Measurements from ENCODE around the gene UNC13B. TPM values are rescaled to one million over a fixed set of nuclear protein-coding genes. Genes with fewer than 3 reads are reported as not detected.

UNC13B gene
- total RNA-seq, 1 experiment from 2014 or later, result 48.2 TPM

DNA sequence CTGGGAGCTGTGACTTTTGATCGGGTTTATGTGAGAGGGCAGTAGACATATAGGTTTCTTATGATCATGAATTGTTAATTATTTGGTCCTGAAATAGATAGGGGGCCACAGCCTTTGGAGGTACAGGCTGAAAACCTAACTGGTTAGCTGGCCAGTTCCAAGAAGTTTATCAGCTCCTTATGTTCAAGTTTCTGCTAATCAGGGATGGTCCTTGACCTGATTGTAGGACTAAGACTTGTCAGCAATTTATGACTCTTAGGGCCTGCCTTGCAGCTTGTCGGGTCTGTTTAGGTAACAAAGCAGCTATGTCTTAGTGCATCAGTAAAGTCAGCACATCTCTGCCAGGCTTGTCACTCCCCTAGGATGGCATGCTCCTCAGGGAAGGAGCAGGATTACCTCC, 176.3 kb downstream of the UNC13B start:
- Histone ChIP-seq H2AFZ (ENCODE audit: low read length) (no peak overlapping the region), H3K23ac (ENCODE audit: insufficient read length, low read depth, low read length) (no peak overlapping the region), H3K9me3 (ENCODE audit: control insufficient read depth, low read depth, low read length) (no peaks in the 10 kb centered on the region), H3T11ph (ENCODE audit: low read length) (no peak overlapping the region), H3K14ac (ENCODE audit: insufficient read depth, low read length) (no peak overlapping the region), H2BK12ac (ENCODE audit: insufficient read length, low read depth, low read length) (no peak overlapping the region), H3K23me2 (ENCODE audit: insufficient read length, low read depth, low read length, poor library complexity, severe bottlenecking) (no peaks in the 10 kb centered on the region), H2BK120ac (ENCODE audit: low read depth, low read length, poor library complexity, severe bottlenecking) (no peak overlapping the region), H3K18ac (ENCODE audit: insufficient read length, low read depth, low read length) (no peak overlapping the region), H2BK20ac (ENCODE audit: low read depth, low read length, poor library complexity, severe bottlenecking) (no peak overlapping the region), H3K56ac (ENCODE audit: insufficient read length, low read depth, low read length) (no peak overlapping the region), H2AK5ac (ENCODE audit: insufficient read length, low read length) (no peak overlapping the region), H3K4me2 (ENCODE audit: insufficient read depth, insufficient read length, low read length) (no peak overlapping the region), H4K5ac (ENCODE audit: insufficient read length, low read depth, low read length) (no peak overlapping the region), H4K91ac (ENCODE audit: insufficient read length, low read depth, low read length) (no peak overlapping the region), H3K9ac (ENCODE audit: extremely low read depth, insufficient read length, low read length) (no peak overlapping the region), H2BK15ac (ENCODE audit: low read depth, low read length) (no peak overlapping the region), H4K20me1 (ENCODE audit: control insufficient read depth, insufficient read depth, insufficient read length) (no peaks in the 10 kb centered on the region), H3K4me1 (ENCODE audit: insufficient read depth, low read length) (no peaks in the 10 kb centered on the region), H2BK5ac (ENCODE audit: insufficient read length, low read length) (no peak overlapping the region), H3K79me1 (ENCODE audit: insufficient read depth, low read depth, low read length, poor library complexity, severe bottlenecking) (no peaks in the 10 kb centered on the region), H3K27me3 (ENCODE audit: insufficient read depth, low read length) (no peaks in the 10 kb centered on the region), H3K4ac (ENCODE audit: low read depth, low read length) (no peak overlapping the region), H4K8ac (replicated peaks; ENCODE audit: insufficient read length, low read depth, low read length) (no peak overlapping the region), H3K27ac (ENCODE audit: insufficient read length, low read depth, low read length) (no peak overlapping the region), H3K79me2 (ENCODE audit: insufficient read depth, low read length) (no peaks in the 10 kb centered on the region)
- H3K9me3 Mint-ChIP-seq, result no peaks in the 10 kb centered on the region
- H3K36me3 Mint-ChIP-seq (ENCODE audit: insufficient read depth in 1 of 3, low read depth in 3 of 3), result no peaks in the 10 kb centered on the region
- no peak for DNase-seq
- peaks cover 7% of the 10 kb centered on the region in 2 experiments for H3K4me1 Mint-ChIP-seq
- TF ChIP-seq, protein P1, sequence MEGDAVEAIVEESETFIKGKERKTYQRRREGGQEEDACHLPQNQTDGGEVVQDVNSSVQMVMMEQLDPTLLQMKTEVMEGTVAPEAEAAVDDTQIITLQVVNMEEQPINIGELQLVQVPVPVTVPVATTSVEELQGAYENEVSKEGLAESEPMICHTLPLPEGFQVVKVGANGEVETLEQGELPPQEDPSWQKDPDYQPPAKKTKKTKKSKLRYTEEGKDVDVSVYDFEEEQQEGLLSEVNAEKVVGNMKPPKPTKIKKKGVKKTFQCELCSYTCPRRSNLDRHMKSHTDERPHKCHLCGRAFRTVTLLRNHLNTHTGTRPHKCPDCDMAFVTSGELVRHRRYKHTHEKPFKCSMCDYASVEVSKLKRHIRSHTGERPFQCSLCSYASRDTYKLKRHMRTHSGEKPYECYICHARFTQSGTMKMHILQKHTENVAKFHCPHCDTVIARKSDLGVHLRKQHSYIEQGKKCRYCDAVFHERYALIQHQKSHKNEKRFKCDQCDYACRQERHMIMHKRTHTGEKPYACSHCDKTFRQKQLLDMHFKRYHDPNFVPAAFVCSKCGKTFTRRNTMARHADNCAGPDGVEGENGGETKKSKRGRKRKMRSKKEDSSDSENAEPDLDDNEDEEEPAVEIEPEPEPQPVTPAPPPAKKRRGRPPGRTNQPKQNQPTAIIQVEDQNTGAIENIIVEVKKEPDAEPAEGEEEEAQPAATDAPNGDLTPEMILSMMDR (conservative IDR thresholded peaks at IDR 0.05), result no peak
- no peak overlapping the region for H3K27ac Mint-ChIP-seq
- WGBS (ENCODE audit: extremely low coverage, insufficient read length, low lambda C conversion rate), result no CpG with 5 or more reads among the region's 2 CpGs
- no peaks in the 10 kb centered on the region for H3K27me3 Mint-ChIP-seq (ENCODE audit: low read depth)
- no peak overlapping the region for H3K4me3 Mint-ChIP-seq
